Smooth muscle cell (in vitro differentiated cells): ENCODE results near the gene ZNF148. TPM values are rescaled to one million over a fixed set of nuclear protein-coding genes. Genes with fewer than 3 reads are reported as not detected.

Experiments used
- DNase-seq: peaks from one replicate; lab custom pipeline; 2025; ENCODE audit not compliant: unreplicated experiment; lab: John Stamatoyannopoulos, UW
- H2AFZ ChIP-seq: fragments of 200-600 bp; sonication (generic); 2 replicates; pipeline ENCODE4 v1.6.0; 2016; ENCODE audit warnings: antibody characterized with exemption, low read depth, mild to moderate bottlenecking
- H3F3A ChIP-seq: fragments of 200-600 bp; sonication (generic); 2 replicates; pipeline ENCODE4 v1.6.0; 2017; ENCODE audit warnings: antibody characterized with exemption, low read depth
- H3K27ac ChIP-seq: fragments of 200-600 bp; sonication (generic); 2 replicates; pipeline ENCODE4 v1.5.1; 2016; ENCODE audit warnings: low read depth, mild to moderate bottlenecking
- H3K27me3 ChIP-seq: fragments of 200-600 bp; sonication (generic); 2 replicates; pipeline ENCODE4 v1.6.1; 2016; ENCODE audit warnings: low read depth, mild to moderate bottlenecking
- H3K36me3 ChIP-seq: fragments of 200-600 bp; sonication (generic); 2 replicates; pipeline ENCODE4 v1.5.1; 2016; ENCODE audit warnings: low read depth
- H3K4me1 ChIP-seq: fragments of 200-600 bp; sonication (generic); 2 replicates; pipeline ENCODE4 v1.5.1; 2016; ENCODE audit warnings: low read depth
- H3K4me2 ChIP-seq: fragments of 200-600 bp; sonication (generic); 2 replicates; pipeline ENCODE4 v1.6.0; 2016; ENCODE audit warnings: mild to moderate bottlenecking
- H3K4me3 ChIP-seq: fragments of 200-600 bp; sonication (generic); 2 replicates; pipeline ENCODE4 v1.5.1; 2016; ENCODE audit warnings: mild to moderate bottlenecking
- H3K79me2 ChIP-seq: fragments of 200-600 bp; sonication (generic); 2 replicates; pipeline ENCODE4 v1.6.0; 2016; ENCODE audit warnings: low read depth, mild to moderate bottlenecking
- H3K9ac ChIP-seq: fragments of 200-600 bp; sonication (generic); 2 replicates; pipeline ENCODE4 v1.6.0; 2016; ENCODE audit warnings: low read depth
- H3K9me3 ChIP-seq: fragments of 200-600 bp; sonication (generic); replicated peaks from 2 replicates; pipeline ENCODE4 v1.5.1; 2016; ENCODE audit warnings: low read depth
- H4K20me1 ChIP-seq: fragments of 200-600 bp; sonication (generic); 2 replicates; pipeline ENCODE4 v1.6.0; 2016; ENCODE audit warnings: low read depth
- CTCF ChIP-seq: fragments of 200-600 bp; sonication (generic); IDR thresholded peaks from 2 replicates; pipeline ENCODE4 v1.5.1; 2017; ENCODE audit warnings: borderline replicate concordance, mild to moderate bottlenecking, antibody characterized with exemption; ENCODE audit not compliant: insufficient read depth, poor library complexity, severe bottlenecking
- WGBS: methylation state at CpG from one replicate; pipeline ENCODE4 v1.1.7; 2016; ENCODE audit warnings: low lambda C conversion rate; 5-methylcytosine and 5-hydroxymethylcytosine counted together
- polyA plus RNA-seq: library from polyadenylated mRNA; unstranded; fragments of >200 nt; fragmentation: Nextera tagmentation; extraction: Ambion mirVana; gene quantifications from 2 replicates; pipeline ENCODE4 v1.2.1, GENCODE V29; 2016
- total RNA-seq: library from RNA; depleted of rRNA; stranded (reverse); fragments of >200 nt; gene quantifications from 2 replicates; pipeline ENCODE4 v1.2.3, GENCODE V29; 2014

Gene ZNF148
- total and polyA plus RNA-seq, 2 experiments from 2014 or later: 23.6 to 27.7 TPM

- Histone ChIP-seq H3K4me3 (no peak overlapping the region), H3K36me3 (no peaks in the 10 kb centered on the region), H3K79me2 (no peaks in the 10 kb centered on the region), H3K27ac (no peak overlapping the region), H3K4me1 (no peaks in the 10 kb centered on the region), H3K4me2 (no peak overlapping the region), H3K9ac (no peak overlapping the region), H3F3A (no peaks in the 10 kb centered on the region), H4K20me1 (no peaks in the 10 kb centered on the region), H3K9me3 (no peaks in the 10 kb centered on the region), H3K27me3 (no peaks in the 10 kb centered on the region), H2AFZ (no peak overlapping the region)
- DNase-seq: no peak
- WGBS: 82% methylated on average over 5 of the region's 5 CpGs
- TF ChIP-seq CTCF: no peak
Measured at GRCh38 chr3:125194849-125195601, 180.1 kb downstream of the ZNF148 start.

DNA sequence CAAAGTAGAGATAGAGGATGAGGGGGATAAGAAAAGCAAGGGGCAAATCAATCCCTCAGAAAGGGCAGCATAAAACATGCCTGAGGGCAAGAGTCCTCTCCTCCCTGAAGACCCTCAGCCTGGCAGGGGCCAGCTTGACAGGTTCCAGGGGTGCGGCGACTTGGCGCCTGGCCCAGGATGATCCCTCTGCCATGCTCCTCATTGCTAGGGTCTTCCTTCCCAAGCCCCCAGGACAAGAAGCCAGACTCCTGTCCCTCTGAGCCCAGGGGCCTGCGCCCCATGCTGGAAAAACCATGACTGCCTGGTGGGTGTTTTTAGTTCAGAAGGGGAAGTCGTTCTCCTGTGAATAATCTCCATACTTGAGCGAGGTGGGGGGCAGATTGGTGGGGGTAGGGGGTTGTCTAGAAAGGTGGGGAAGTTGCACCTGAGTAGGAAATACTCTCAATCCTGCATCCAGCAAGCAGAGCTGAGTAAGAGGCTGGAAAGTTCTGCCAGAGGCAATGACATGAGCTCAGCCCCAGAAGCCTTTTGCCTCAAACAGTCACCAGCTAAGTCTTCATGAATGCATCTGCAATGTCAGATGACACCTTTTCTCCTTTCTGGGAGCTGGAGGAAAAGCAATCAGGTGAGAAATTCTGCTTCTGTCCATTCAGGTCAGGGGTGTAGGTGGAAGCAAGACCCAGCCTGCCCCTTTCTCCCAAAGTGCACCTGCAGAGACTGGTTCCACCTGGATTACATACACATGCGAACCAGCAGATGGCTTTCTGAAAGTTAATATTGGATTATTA is 180.9 kb downstream of the ZNF148 start:
- 87% methylated on average over 7 of the region's 7 CpGs for whole genome bisulfite sequencing
- H3F3A ChIP-seq: no peaks in the 10 kb centered on the region

GRCh38 chr3:125192190-125193035 is 182.7 kb downstream of the ZNF148 start:
- DNase-seq: no peak

More for the DNA sequence above, 180.9 kb downstream of the ZNF148 start:
- no peak overlapping the region for H2AFZ ChIP-seq
- H3K36me3 ChIP-seq: no peaks in the 10 kb centered on the region
- no peak for TF ChIP-seq CTCF
- no peak overlapping the region for H3K9ac ChIP-seq
- no peaks in the 10 kb centered on the region for H4K20me1 ChIP-seq
- H3K79me2 ChIP-seq: no peaks in the 10 kb centered on the region
- H3K4me3 ChIP-seq: no peak overlapping the region
- DNase-seq: no peak
- H3K27ac ChIP-seq: no peak overlapping the region
- no peak overlapping the region for H3K4me2 ChIP-seq
- no peaks in the 10 kb centered on the region for H3K4me1 ChIP-seq
- H3K9me3 ChIP-seq: no peaks in the 10 kb centered on the region
- H3K27me3 ChIP-seq: no peaks in the 10 kb centered on the region

More at GRCh38 chr3:125192190-125193035, 182.7 kb downstream of the ZNF148 start:
- Histone ChIP-seq H3K36me3 (no peaks in the 10 kb centered on the region), H3K27ac (no peak overlapping the region), H3K4me1 (no peaks in the 10 kb centered on the region), H3K4me2 (no peak overlapping the region), H3F3A (no peaks in the 10 kb centered on the region), H3K4me3 (no peak overlapping the region), H3K79me2 (no peaks in the 10 kb centered on the region), H3K9me3 (no peaks in the 10 kb centered on the region), H4K20me1 (no peaks in the 10 kb centered on the region), H2AFZ (no peak overlapping the region), H3K27me3 (no peaks in the 10 kb centered on the region), H3K9ac (no peak overlapping the region)
- no peak for TF ChIP-seq CTCF
- WGBS: 65% methylated on average over 12 of the region's 12 CpGs
